Mononuclear cell (primary cell): ENCODE results near the gene RASSF10. TPM values are rescaled to one million over a fixed set of nuclear protein-coding genes. Genes with fewer than 3 reads are reported as not detected.

Experiments
- H3K27me3 ChIP-seq: 2 replicates; pipeline ENCODE4 v1.6.0; 2011; ENCODE audit warnings: low read length, control low read depth; ENCODE audit not compliant: insufficient read depth
- H3K4me1 ChIP-seq: 2 replicates; pipeline ENCODE4 v1.5.1; 2011; ENCODE audit warnings: mild to moderate bottlenecking, low read length, control low read depth; ENCODE audit not compliant: insufficient read depth
- H3K4me3 ChIP-seq: 2 replicates; pipeline ENCODE4 v1.5.1; 2011; ENCODE audit warnings: mild to moderate bottlenecking, low read length, moderate library complexity
- H3K9me3 ChIP-seq: 2 replicates; pipeline ENCODE4 v1.5.1; 2011; ENCODE audit warnings: low read depth, mild to moderate bottlenecking, control low read depth, low read length
- total RNA-seq: library from RNA; depleted of rRNA; stranded (reverse); fragments of >200 nt; gene quantifications from one replicate; pipeline ENCODE4 v1.2.3, GENCODE V29; 2012

RASSF10 gene
- total RNA-seq, 1 donor, result not detected

- H3K4me3 ChIP-seq, result no peak overlapping the region
- peaks cover 68% of the 10 kb centered on the region for H3K27me3 ChIP-seq
- H3K9me3 ChIP-seq, result no peaks in the 10 kb centered on the region
- no peaks in the 10 kb centered on the region for H3K4me1 ChIP-seq
These were observed 1.7 kb upstream of the RASSF10 start for GRCh38 chr11:13007182-13008060.

GRCh38 chr11:13008061-13008435 is 1.1 kb upstream of the RASSF10 start:
- peaks cover 75% of the 10 kb centered on the region for H3K27me3 ChIP-seq

GRCh38 chr11:13009476-13009920 is 382 bp downstream of the RASSF10 start:
- no peaks in the 10 kb centered on the region for H3K9me3 ChIP-seq
- H3K4me3 ChIP-seq, result no peak overlapping the region
- H3K27me3 ChIP-seq, result peaks cover 86% of the 10 kb centered on the region

More at GRCh38 chr11:13008061-13008435, 1.1 kb upstream of the RASSF10 start:
- H3K9me3 ChIP-seq, result no peaks in the 10 kb centered on the region
- H3K4me1 ChIP-seq, result no peaks in the 10 kb centered on the region
- no peak overlapping the region for H3K4me3 ChIP-seq

GRCh38 chr11:13009921-13010748 is 1.0 kb downstream of the RASSF10 start:
- peaks cover 84% of the 10 kb centered on the region for H3K27me3 ChIP-seq
- H3K4me3 ChIP-seq, result no peak overlapping the region
- no peaks in the 10 kb centered on the region for H3K9me3 ChIP-seq
- H3K4me1 ChIP-seq, result no peaks in the 10 kb centered on the region

More at GRCh38 chr11:13009476-13009920, 382 bp downstream of the RASSF10 start:
- H3K4me1 ChIP-seq, result no peaks in the 10 kb centered on the region

- H3K27me3 ChIP-seq, result peaks cover 84% of the 10 kb centered on the region
- no peak overlapping the region for H3K4me3 ChIP-seq
- H3K9me3 ChIP-seq, result no peaks in the 10 kb centered on the region
These were observed 1.8 kb downstream of the RASSF10 start for GRCh38 chr11:13010749-13011465.

GRCh38 chr11:13011466-13012055 is 2.4 kb downstream of the RASSF10 start:
- H3K27me3 ChIP-seq, result peaks cover 79% of the 10 kb centered on the region
- H3K4me1 ChIP-seq, result no peaks in the 10 kb centered on the region
- no peaks in the 10 kb centered on the region for H3K9me3 ChIP-seq
- no peak overlapping the region for H3K4me3 ChIP-seq

More at GRCh38 chr11:13010749-13011465, 1.8 kb downstream of the RASSF10 start:
- H3K4me1 ChIP-seq, result no peaks in the 10 kb centered on the region

- Histone ChIP-seq H3K4me3 (no peak overlapping the region), H3K4me1 (no peaks in the 10 kb centered on the region), H3K27me3 (peaks cover 73% of the 10 kb centered on the region), H3K9me3 (no peaks in the 10 kb centered on the region)
These were observed 3.0 kb downstream of the RASSF10 start for GRCh38 chr11:13012056-13012661.

GRCh38 chr11:13013054-13013488 is 4.0 kb downstream of the RASSF10 start:
- Histone ChIP-seq H3K27me3 (peaks cover 64% of the 10 kb centered on the region), H3K4me1 (no peaks in the 10 kb centered on the region), H3K4me3 (no peak overlapping the region)

GRCh38 chr11:13015753-13016152 is 6.6 kb downstream of the RASSF10 start:
- no peak overlapping the region for H3K4me3 ChIP-seq
- H3K27me3 ChIP-seq, result peaks cover 38% of the 10 kb centered on the region
- no peaks in the 10 kb centered on the region for H3K4me1 ChIP-seq
- H3K9me3 ChIP-seq, result no peaks in the 10 kb centered on the region

More at GRCh38 chr11:13013054-13013488, 4.0 kb downstream of the RASSF10 start:
- no peaks in the 10 kb centered on the region for H3K9me3 ChIP-seq

- no peaks in the 10 kb centered on the region for H3K9me3 ChIP-seq
These were observed 7.3 kb downstream of the RASSF10 start for GRCh38 chr11:13016415-13016814.

GRCh38 chr11:13019313-13019712 is 10.2 kb downstream of the RASSF10 start:
- H3K4me1 ChIP-seq, result no peaks in the 10 kb centered on the region
- H3K9me3 ChIP-seq, result no peaks in the 10 kb centered on the region
- H3K4me3 ChIP-seq, result no peak overlapping the region
- H3K27me3 ChIP-seq, result peaks cover 15% of the 10 kb centered on the region

More at GRCh38 chr11:13016415-13016814, 7.3 kb downstream of the RASSF10 start:
- peaks cover 34% of the 10 kb centered on the region for H3K27me3 ChIP-seq
- no peaks in the 10 kb centered on the region for H3K4me1 ChIP-seq
- no peak overlapping the region for H3K4me3 ChIP-seq

GRCh38 chr11:13023423-13023822 is 14.3 kb downstream of the RASSF10 start:
- Histone ChIP-seq H3K4me3 (no peak overlapping the region), H3K27me3 (peaks cover 14% of the 10 kb centered on the region), H3K9me3 (no peaks in the 10 kb centered on the region), H3K4me1 (no peaks in the 10 kb centered on the region)

- peaks cover 14% of the 10 kb centered on the region for H3K27me3 ChIP-seq
- H3K9me3 ChIP-seq, result no peaks in the 10 kb centered on the region
- H3K4me1 ChIP-seq, result no peaks in the 10 kb centered on the region
- no peak overlapping the region for H3K4me3 ChIP-seq
These were observed 17.6 kb downstream of the RASSF10 start for GRCh38 chr11:13026722-13027121.

- Histone ChIP-seq H3K4me1 (no peaks in the 10 kb centered on the region), H3K4me3 (no peak overlapping the region), H3K27me3 (peaks cover 8% of the 10 kb centered on the region), H3K9me3 (no peaks in the 10 kb centered on the region)
These were observed 19.2 kb downstream of the RASSF10 start for GRCh38 chr11:13028322-13028721.
